ENCODE data around the gene HRH1.

DNA sequence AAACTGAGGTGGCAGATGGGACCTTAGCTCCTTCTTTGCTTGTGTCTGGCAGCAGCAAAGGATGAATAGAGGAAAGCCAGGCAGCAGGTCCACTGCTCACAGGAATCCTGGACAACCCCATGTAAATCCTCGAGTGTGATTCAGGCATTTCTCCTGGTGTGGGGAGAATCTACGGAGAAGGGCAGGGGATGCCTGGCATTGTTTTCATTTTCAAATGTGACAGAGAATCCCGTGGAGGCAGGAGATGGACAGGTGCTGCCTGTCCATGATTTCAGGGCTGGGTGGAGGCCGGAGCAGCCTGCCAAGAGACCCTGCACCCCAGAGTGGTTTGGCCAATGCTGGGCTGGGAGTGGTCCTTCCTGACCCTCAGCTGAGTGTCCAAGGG is 1.7 kb downstream of the HRH1 start:
- no peak for TF ChIP-seq POLR2A (IDR thresholded peaks at IDR 0.05)
- TF ChIP-seq, protein P1, sequence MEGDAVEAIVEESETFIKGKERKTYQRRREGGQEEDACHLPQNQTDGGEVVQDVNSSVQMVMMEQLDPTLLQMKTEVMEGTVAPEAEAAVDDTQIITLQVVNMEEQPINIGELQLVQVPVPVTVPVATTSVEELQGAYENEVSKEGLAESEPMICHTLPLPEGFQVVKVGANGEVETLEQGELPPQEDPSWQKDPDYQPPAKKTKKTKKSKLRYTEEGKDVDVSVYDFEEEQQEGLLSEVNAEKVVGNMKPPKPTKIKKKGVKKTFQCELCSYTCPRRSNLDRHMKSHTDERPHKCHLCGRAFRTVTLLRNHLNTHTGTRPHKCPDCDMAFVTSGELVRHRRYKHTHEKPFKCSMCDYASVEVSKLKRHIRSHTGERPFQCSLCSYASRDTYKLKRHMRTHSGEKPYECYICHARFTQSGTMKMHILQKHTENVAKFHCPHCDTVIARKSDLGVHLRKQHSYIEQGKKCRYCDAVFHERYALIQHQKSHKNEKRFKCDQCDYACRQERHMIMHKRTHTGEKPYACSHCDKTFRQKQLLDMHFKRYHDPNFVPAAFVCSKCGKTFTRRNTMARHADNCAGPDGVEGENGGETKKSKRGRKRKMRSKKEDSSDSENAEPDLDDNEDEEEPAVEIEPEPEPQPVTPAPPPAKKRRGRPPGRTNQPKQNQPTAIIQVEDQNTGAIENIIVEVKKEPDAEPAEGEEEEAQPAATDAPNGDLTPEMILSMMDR (IDR thresholded peaks at IDR 0.05): no peak
